Stomach (tissue), 4 donors: ENCODE results near the gene SORCS2.

ENCODE experiments used
- CTCF ChIP-seq, 7 experiments: fragments of 450-650 bp in 4 of 7; fragments of 200-600 bp in 3 of 7; sonication (generic) in 3 of 7; IDR thresholded peaks; one replicate each; pipeline ENCODE4 v1.5.1; 2016 to 2019; ENCODE audit warnings: antibody characterized with exemption in 7 of 7, control low read depth in 2 of 7, mild to moderate bottlenecking in 1 of 7
- EP300 ChIP-seq: sonication (generic); formaldehyde crosslinking; IDR thresholded peaks from one replicate; pipeline ENCODE4 v1.6.1; 2017; ENCODE audit warnings: antibody characterized with exemption
- POLR2A ChIP-seq, 4 donors: fragments of 450-650 bp; IDR thresholded peaks; one replicate each; pipeline ENCODE4 v1.6.1; 2016; ENCODE audit warnings: antibody characterized with exemption in 4 of 4, control low read depth in 2 of 4, mild to moderate bottlenecking in 1 of 4, moderate library complexity in 1 of 4
- POLR2AphosphoS5 ChIP-seq, 3 donors: sonication (generic); formaldehyde crosslinking; IDR thresholded peaks; one replicate each; pipeline ENCODE4 v1.6.1; 2016; ENCODE audit warnings: antibody characterized with exemption in 3 of 3

- TF ChIP-seq CTCF (IDR thresholded peaks at IDR 0.05) (no peak), EP300 (no peak), POLR2AphosphoS5 (IDR thresholded peaks at IDR 0.05) (no peak), POLR2A (IDR thresholded peaks at IDR 0.05) (no peak)
Measured at GRCh38 chr4:7357323-7357722, 165.0 kb downstream of the SORCS2 start.
